ENCODE measurements around the gene DHX8.
A peak's percentile ranks its signal among the peaks of the same experiment; 100 is the strongest.
"Not testable (repeated sequence)": the region's sequence is repeated elsewhere in the genome, so short reads cannot be mapped to it uniquely, and the experiment has no call there.

DHX8 gene

DNA sequence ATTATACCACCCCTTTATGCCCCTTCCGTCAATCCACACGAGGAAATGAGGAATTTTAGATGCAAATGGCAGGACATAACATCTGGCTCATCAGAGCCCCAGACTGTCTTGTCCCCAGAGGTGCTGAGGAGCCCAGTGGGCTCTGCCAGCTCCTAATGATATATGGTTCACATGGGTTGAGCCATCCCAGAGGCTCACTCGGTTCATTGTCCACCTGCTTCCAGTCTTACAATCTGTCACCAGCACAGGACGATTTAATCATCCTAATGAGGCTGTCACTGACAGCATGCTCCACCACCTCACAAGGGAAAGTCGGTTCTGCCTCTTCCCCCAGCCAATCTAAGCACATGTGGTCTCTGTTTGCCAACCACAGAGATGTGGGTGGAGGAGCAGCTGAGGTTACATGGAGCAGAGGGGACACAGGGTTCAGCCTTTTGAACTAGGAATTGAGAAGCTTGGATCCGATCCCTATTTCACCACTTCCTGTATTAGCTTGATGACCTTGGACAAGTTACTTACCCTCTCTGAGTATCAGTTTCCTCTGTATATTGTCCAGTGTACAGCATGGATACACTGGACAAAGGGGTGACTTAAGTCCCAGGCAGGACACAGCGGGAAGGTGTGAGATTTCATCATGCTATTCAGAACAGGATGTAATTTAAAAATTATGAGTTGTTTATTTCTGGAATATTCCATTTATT is 27.0 kb upstream of the DHX8 start:
- DNase-seq (ENCODE audit: low read depth in 1 of 2, low spot score in 1 of 2): peak; percentile 15 to 26
- H3K27ac ChIP-seq (replicated peaks): no peak overlapping the region

DNA sequence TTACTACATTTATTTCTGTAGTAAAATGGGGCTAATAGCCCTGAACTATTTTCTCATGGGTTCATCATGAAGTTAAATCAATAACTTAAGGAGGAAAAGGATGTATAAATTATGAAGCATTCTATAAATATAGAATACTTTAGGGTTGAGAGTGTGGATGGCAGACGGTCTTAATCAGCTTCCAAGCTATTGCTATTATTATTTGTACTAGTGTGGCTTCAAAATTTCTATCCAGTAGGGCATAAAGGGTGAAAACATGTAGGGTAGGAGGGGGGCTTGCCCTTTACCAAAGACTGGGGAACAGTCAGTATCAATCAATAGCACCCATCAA is 26.4 kb upstream of the DHX8 start:
- no peak for DNase-seq (ENCODE audit: low read depth in 1 of 2, low spot score in 1 of 2)
- TF ChIP-seq, protein P1, sequence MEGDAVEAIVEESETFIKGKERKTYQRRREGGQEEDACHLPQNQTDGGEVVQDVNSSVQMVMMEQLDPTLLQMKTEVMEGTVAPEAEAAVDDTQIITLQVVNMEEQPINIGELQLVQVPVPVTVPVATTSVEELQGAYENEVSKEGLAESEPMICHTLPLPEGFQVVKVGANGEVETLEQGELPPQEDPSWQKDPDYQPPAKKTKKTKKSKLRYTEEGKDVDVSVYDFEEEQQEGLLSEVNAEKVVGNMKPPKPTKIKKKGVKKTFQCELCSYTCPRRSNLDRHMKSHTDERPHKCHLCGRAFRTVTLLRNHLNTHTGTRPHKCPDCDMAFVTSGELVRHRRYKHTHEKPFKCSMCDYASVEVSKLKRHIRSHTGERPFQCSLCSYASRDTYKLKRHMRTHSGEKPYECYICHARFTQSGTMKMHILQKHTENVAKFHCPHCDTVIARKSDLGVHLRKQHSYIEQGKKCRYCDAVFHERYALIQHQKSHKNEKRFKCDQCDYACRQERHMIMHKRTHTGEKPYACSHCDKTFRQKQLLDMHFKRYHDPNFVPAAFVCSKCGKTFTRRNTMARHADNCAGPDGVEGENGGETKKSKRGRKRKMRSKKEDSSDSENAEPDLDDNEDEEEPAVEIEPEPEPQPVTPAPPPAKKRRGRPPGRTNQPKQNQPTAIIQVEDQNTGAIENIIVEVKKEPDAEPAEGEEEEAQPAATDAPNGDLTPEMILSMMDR (IDR thresholded peaks at IDR 0.05; ENCODE audit: insufficient read depth, low read length): no peak
- TF ChIP-seq, protein P2, sequence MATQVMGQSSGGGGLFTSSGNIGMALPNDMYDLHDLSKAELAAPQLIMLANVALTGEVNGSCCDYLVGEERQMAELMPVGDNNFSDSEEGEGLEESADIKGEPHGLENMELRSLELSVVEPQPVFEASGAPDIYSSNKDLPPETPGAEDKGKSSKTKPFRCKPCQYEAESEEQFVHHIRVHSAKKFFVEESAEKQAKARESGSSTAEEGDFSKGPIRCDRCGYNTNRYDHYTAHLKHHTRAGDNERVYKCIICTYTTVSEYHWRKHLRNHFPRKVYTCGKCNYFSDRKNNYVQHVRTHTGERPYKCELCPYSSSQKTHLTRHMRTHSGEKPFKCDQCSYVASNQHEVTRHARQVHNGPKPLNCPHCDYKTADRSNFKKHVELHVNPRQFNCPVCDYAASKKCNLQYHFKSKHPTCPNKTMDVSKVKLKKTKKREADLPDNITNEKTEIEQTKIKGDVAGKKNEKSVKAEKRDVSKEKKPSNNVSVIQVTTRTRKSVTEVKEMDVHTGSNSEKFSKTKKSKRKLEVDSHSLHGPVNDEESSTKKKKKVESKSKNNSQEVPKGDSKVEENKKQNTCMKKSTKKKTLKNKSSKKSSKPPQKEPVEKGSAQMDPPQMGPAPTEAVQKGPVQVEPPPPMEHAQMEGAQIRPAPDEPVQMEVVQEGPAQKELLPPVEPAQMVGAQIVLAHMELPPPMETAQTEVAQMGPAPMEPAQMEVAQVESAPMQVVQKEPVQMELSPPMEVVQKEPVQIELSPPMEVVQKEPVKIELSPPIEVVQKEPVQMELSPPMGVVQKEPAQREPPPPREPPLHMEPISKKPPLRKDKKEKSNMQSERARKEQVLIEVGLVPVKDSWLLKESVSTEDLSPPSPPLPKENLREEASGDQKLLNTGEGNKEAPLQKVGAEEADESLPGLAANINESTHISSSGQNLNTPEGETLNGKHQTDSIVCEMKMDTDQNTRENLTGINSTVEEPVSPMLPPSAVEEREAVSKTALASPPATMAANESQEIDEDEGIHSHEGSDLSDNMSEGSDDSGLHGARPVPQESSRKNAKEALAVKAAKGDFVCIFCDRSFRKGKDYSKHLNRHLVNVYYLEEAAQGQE (IDR thresholded peaks at IDR 0.05; ENCODE audit: insufficient replicate concordance, low read depth): no peak
- no peak for TF ChIP-seq POLR2AphosphoS5 (IDR thresholded peaks at IDR 0.05; ENCODE audit: low read depth)
- TF ChIP-seq GABPA (IDR thresholded peaks at IDR 0.05; ENCODE audit: low read depth): no peak
- TF ChIP-seq SPI1 (IDR thresholded peaks at IDR 0.05; ENCODE audit: borderline replicate concordance, low read depth): no peak
- Histone ChIP-seq H3K4me3 (replicated peaks; ENCODE audit: insufficient read depth, low read length) (no peak overlapping the region), H3K27me3 (ENCODE audit: insufficient read depth, poor library complexity, severe bottlenecking) (no peaks in the 10 kb centered on the region), H3K27ac (replicated peaks) (no peak overlapping the region)

More for the DNA sequence above, 27.0 kb upstream of the DHX8 start:
- Histone ChIP-seq H3K4me3 (replicated peaks; ENCODE audit: insufficient read depth, low read length) (no peak overlapping the region), H3K27me3 (ENCODE audit: insufficient read depth, poor library complexity, severe bottlenecking) (no peaks in the 10 kb centered on the region)
- peak; percentile 21; the same call in 1 of the 2 replicates for TF ChIP-seq SPI1 (IDR thresholded peaks at IDR 0.05; ENCODE audit: borderline replicate concordance, low read depth)
- TF ChIP-seq, protein P1 (IDR thresholded peaks at IDR 0.05; ENCODE audit: insufficient read depth, low read length): no peak

DNA sequence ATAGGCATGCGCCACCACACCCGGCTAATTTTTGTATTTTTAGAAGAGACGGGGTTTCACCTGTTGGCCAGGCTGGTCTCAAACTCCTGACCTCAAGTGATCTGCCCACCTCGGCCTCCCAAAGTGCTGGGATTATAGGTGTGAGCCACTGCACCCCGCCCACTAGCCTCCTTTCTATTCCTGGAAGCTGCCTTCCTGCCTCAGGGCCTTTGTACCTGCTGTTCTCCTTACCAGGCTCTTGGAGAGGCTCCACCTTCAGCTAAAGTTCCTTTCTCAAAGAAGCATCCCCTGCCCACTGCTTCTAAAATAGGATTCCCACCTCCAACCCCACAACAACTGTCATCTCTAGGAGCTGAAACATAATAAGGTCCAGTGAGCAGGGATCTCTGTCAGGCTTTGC is 23.9 kb upstream of the DHX8 start:
- not testable (repeated sequence) for H3K27me3 ChIP-seq (ENCODE audit: insufficient read depth, poor library complexity, severe bottlenecking); H3K27ac ChIP-seq (replicated peaks); DNase-seq (ENCODE audit: low read depth in 1 of 2, low spot score in 1 of 2); H3K4me3 ChIP-seq (replicated peaks; ENCODE audit: insufficient read depth, low read length)

DNA sequence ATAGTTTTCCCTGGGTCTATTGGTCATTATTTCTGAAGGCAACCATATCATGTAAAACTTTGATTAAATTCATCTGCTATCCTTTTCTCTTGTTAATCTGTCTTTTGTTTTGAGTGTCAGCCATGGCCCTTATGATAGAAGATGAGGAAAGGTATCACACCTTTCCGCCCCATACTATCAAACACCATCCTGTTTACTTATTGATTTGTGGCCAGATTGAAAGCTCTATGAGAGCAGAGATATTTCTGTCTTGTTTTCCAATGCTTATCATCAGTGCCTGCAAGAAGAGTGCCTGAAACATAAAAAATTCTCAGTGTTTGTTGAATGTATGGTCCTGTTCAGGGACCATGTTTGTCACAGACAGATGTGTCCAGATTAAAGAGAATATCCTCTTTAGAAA is 22.6 kb upstream of the DHX8 start:
- no peak for TF ChIP-seq SPI1 (IDR thresholded peaks at IDR 0.05; ENCODE audit: borderline replicate concordance, low read depth)
- no peak for TF ChIP-seq POLR2AphosphoS5 (IDR thresholded peaks at IDR 0.05; ENCODE audit: low read depth)
- TF ChIP-seq, protein P1 (IDR thresholded peaks at IDR 0.05; ENCODE audit: insufficient read depth, low read length): no peak
- no peak for TF ChIP-seq GABPA (IDR thresholded peaks at IDR 0.05; ENCODE audit: low read depth)
- TF ChIP-seq, protein P2 (IDR thresholded peaks at IDR 0.05; ENCODE audit: insufficient replicate concordance, low read depth): no peak
- no peak for DNase-seq (ENCODE audit: low read depth in 1 of 2, low spot score in 1 of 2)
- no peak overlapping the region for H3K27ac ChIP-seq (replicated peaks)
- H3K27me3 ChIP-seq (ENCODE audit: insufficient read depth, poor library complexity, severe bottlenecking): no peaks in the 10 kb centered on the region
- no peak overlapping the region for H3K4me3 ChIP-seq (replicated peaks; ENCODE audit: insufficient read depth, low read length)

DNA sequence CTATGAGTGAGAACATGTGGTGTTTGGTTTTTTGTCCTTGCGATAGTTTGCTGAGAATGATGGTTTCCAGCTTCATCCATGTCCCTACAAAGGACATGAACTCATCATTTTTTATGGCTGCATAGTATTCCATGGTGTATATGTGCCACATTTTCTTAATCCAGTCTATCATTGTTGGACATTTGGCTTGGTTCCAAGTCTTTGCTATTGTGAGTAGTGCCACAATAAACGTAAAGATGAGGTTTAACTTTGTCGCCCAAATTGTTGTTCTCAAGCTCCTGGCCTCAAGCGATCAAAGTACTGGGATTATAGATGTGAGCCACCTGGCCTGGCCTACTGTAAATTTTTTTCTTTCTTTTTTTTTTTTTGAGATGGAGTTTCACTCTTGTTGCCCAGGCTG is 21.2 kb upstream of the DHX8 start:
- not testable (repeated sequence) for H3K27ac ChIP-seq (replicated peaks); H3K27me3 ChIP-seq (ENCODE audit: insufficient read depth, poor library complexity, severe bottlenecking); H3K4me3 ChIP-seq (replicated peaks; ENCODE audit: insufficient read depth, low read length); DNase-seq (ENCODE audit: low read depth in 1 of 2, low spot score in 1 of 2)
